ENCODE results near the gene COPG1. TPM values are rescaled to one million over a fixed set of nuclear protein-coding genes. Genes with fewer than 3 reads are reported as not detected.
"Not testable (repeated sequence)": the region's sequence is repeated elsewhere in the genome, so short reads cannot be mapped to it uniquely, and the experiment has no call there.

The COPG1 gene
- total RNA-seq, 5 donors from 2014 or later (not counting 1 experiment from before 2014, with no cell fraction given), result 96.0 to 139 (median 116) TPM

GRCh38 chr3:129245641-129246306 is 3.6 kb upstream of the COPG1 start:
- H3K27ac ChIP-seq (ENCODE audit: low read length); H3K36me3 Mint-ChIP-seq; H3K9me3 ChIP-seq; H3K4me3 ChIP-seq (ENCODE audit: control insufficient read depth in 1 of 2, extremely low read depth in 1 of 2, low read length in 1 of 2); H3K36me3 ChIP-seq (ENCODE audit: control insufficient read depth in 2 of 2, extremely low read depth in 1 of 2, insufficient read depth in 1 of 2, low read length in 1 of 2); H3K4me3 Mint-ChIP-seq; H3K9me3 Mint-ChIP-seq; H3K27me3 Mint-ChIP-seq; H3K27me3 ChIP-seq (replicated peaks in 1 of 2; ENCODE audit: control insufficient read depth in 2 of 2, extremely low read depth in 1 of 2, insufficient read depth in 2 of 2, low read length in 1 of 2): not testable (repeated sequence)
- Mint-ChIP-seq H3K4me1 (peaks cover 32 to 36% (median 32%) of the 10 kb centered on the region in 3 donors), H3K27ac (peak overlapping the region in 1 of 2 donors; percentile 28)
- H3K4me1 ChIP-seq (ENCODE audit: control insufficient read depth in 1 of 2, extremely low read depth in 1 of 2, insufficient read depth in 2 of 2, low read length in 2 of 2), result peaks cover 9 to 30% of the 10 kb centered on the region in 2 experiments
- POLR2A ChIA-PET, result interaction anchor here (0.6 kb wide), 3 partner anchors 14 to 493 kb away, joined by 4 to 6 read pairs (median 5); no protein-coding TSS in a partner anchor
- CTCF ChIA-PET, result interaction anchor here (0.6 to 5.2 kb wide), 26 partner anchors 8 to 371 kb away, joined by 3 to 75 read pairs (median 4); a partner anchor contains a TSS
- 0% methylated on average over 3 of the region's 11 CpGs for WGBS (ENCODE audit: insufficient coverage)
- ATAC-seq (replicated peaks in 1 of 4) (peak; percentile 61 to 75 (median 68)), DNase-seq (peak; percentile 29 to 83 (median 59))

- Histone ChIP-seq H3K36me3 (ENCODE audit: control insufficient read depth in 2 of 2, extremely low read depth in 1 of 2, insufficient read depth in 1 of 2, low read length in 1 of 2) (peaks cover 0 to 2% of the 10 kb centered on the region in 2 donors), H3K9me3 (no peaks in the 10 kb centered on the region), H3K27ac (ENCODE audit: low read length) (no peak overlapping the region), H3K4me1 (ENCODE audit: control insufficient read depth in 1 of 2, extremely low read depth in 1 of 2, insufficient read depth in 2 of 2, low read length in 2 of 2) (peaks cover 9 to 35% of the 10 kb centered on the region in 2 experiments), H3K4me3 (ENCODE audit: control insufficient read depth in 1 of 2, extremely low read depth in 1 of 2, low read length in 1 of 2) (no peak overlapping the region), H3K27me3 (replicated peaks in 1 of 2; ENCODE audit: control insufficient read depth in 2 of 2, extremely low read depth in 1 of 2, insufficient read depth in 2 of 2, low read length in 1 of 2) (no peaks in the 10 kb centered on the region)
- no peaks in the 10 kb centered on the region for H3K9me3 Mint-ChIP-seq
- ChIA-PET CTCF (interaction anchor here (0.6 to 5.2 kb wide), 17 partner anchors 45 to 1876 kb away, joined by 3 to 75 read pairs (median 5); a partner anchor contains a TSS), POLR2A (interaction anchor here in 1 of 2 donors (0.6 kb wide), 1 partner anchor 33 kb away, joined by 5 read pairs; no protein-coding TSS in a partner anchor)
- ATAC-seq (replicated peaks in 1 of 4) (no peak), DNase-seq (no peak)
- peaks cover 3% of the 10 kb centered on the region for H3K36me3 Mint-ChIP-seq
- H3K4me1 Mint-ChIP-seq, result peaks cover 37 to 38% (median 37%) of the 10 kb centered on the region in 3 donors
- no peaks in the 10 kb centered on the region for H3K27me3 Mint-ChIP-seq
- no peak overlapping the region for H3K4me3 Mint-ChIP-seq
- H3K27ac Mint-ChIP-seq, result no peak overlapping the region
These were observed 2.8 kb upstream of the COPG1 start for GRCh38 chr3:129246636-129247035.

- peak overlapping the region; percentile 50 for H3K27ac ChIP-seq (ENCODE audit: low read length)
- WGBS (ENCODE audit: insufficient coverage), result 76% methylated on average over 15 of the region's 21 CpGs
These were observed 973 bp upstream of the COPG1 start for GRCh38 chr3:129248286-129248979.

GRCh38 chr3:129252748-129253147 is 3.3 kb downstream of the COPG1 start:
- Histone ChIP-seq H3K36me3 (ENCODE audit: control insufficient read depth in 2 of 2, extremely low read depth in 1 of 2, insufficient read depth in 1 of 2, low read length in 1 of 2) (peaks cover 17 to 61% of the 10 kb centered on the region in 2 donors), H3K27ac (ENCODE audit: low read length) (no peak overlapping the region), H3K4me1 (ENCODE audit: control insufficient read depth in 1 of 2, extremely low read depth in 1 of 2, insufficient read depth in 2 of 2, low read length in 2 of 2) (peaks cover 9 to 35% of the 10 kb centered on the region in 2 experiments), H3K9me3 (no peaks in the 10 kb centered on the region), H3K4me3 (ENCODE audit: control insufficient read depth in 1 of 2, extremely low read depth in 1 of 2, low read length in 1 of 2) (no peak overlapping the region), H3K27me3 (replicated peaks in 1 of 2; ENCODE audit: control insufficient read depth in 2 of 2, extremely low read depth in 1 of 2, insufficient read depth in 2 of 2, low read length in 1 of 2) (no peaks in the 10 kb centered on the region)
- no CpG with 5 or more reads among the region's 4 CpGs for WGBS (ENCODE audit: insufficient coverage)
- no peak overlapping the region for H3K4me3 Mint-ChIP-seq
- POLR2A ChIA-PET, result no interaction called here
- H3K27me3 Mint-ChIP-seq, result no peaks in the 10 kb centered on the region
- no peaks in the 10 kb centered on the region for H3K9me3 Mint-ChIP-seq
- CTCF ChIA-PET, result interaction anchor here (0.6 to 1.1 kb wide), 6 partner anchors 74 to 284 kb away, joined by 3 read pairs; no protein-coding TSS in a partner anchor
- ATAC-seq (replicated peaks in 1 of 4) (no peak), DNase-seq (no peak)
- peaks cover 40 to 48% (median 47%) of the 10 kb centered on the region in 3 donors for H3K4me1 Mint-ChIP-seq
- H3K27ac Mint-ChIP-seq, result no peak overlapping the region
- H3K36me3 Mint-ChIP-seq, result peaks cover 54% of the 10 kb centered on the region

More at GRCh38 chr3:129248286-129248979, 973 bp upstream of the COPG1 start:
- no peaks in the 10 kb centered on the region for H3K27me3 ChIP-seq (replicated peaks in 1 of 2; ENCODE audit: control insufficient read depth in 2 of 2, extremely low read depth in 1 of 2, insufficient read depth in 2 of 2, low read length in 1 of 2)
- DNase-seq (no peak), ATAC-seq (replicated peaks in 1 of 4) (no peak)
- Mint-ChIP-seq H3K4me1 (peaks cover 47 to 53% (median 49%) of the 10 kb centered on the region in 3 donors), H3K36me3 (peaks cover 18% of the 10 kb centered on the region), H3K27ac (peak overlapping the region; percentile 92 to 95), H3K27me3 (no peaks in the 10 kb centered on the region), H3K9me3 (no peaks in the 10 kb centered on the region), H3K4me3 (peak overlapping the region; percentile 89 to 93 (median 92))
- CTCF ChIA-PET, result interaction anchor here (0.7 to 5.0 kb wide), 6 partner anchors 196 to 373 kb away, joined by 3 to 59 read pairs (median 10); no protein-coding TSS in a partner anchor
- POLR2A ChIA-PET, result no interaction called here
- H3K36me3 ChIP-seq (ENCODE audit: control insufficient read depth in 2 of 2, extremely low read depth in 1 of 2, insufficient read depth in 1 of 2, low read length in 1 of 2), result peaks cover 6 to 19% of the 10 kb centered on the region in 2 donors
- no peaks in the 10 kb centered on the region for H3K9me3 ChIP-seq
- H3K4me1 ChIP-seq (ENCODE audit: control insufficient read depth in 1 of 2, extremely low read depth in 1 of 2, insufficient read depth in 2 of 2, low read length in 2 of 2), result peaks cover 9 to 41% of the 10 kb centered on the region in 2 experiments
- H3K4me3 ChIP-seq (ENCODE audit: control insufficient read depth in 1 of 2, extremely low read depth in 1 of 2, low read length in 1 of 2), result peak overlapping the region; percentile 65 to 94

GRCh38 chr3:129254536-129255230 is 5.3 kb downstream of the COPG1 start:
- no peak overlapping the region for H3K4me3 ChIP-seq (ENCODE audit: control insufficient read depth in 1 of 2, extremely low read depth in 1 of 2, low read length in 1 of 2)
- WGBS (ENCODE audit: insufficient coverage), result 92% methylated on average over 5 of the region's 12 CpGs
- no peaks in the 10 kb centered on the region for H3K27me3 ChIP-seq (replicated peaks in 1 of 2; ENCODE audit: control insufficient read depth in 2 of 2, extremely low read depth in 1 of 2, insufficient read depth in 2 of 2, low read length in 1 of 2)
- H3K4me1 ChIP-seq (ENCODE audit: control insufficient read depth in 1 of 2, extremely low read depth in 1 of 2, insufficient read depth in 2 of 2, low read length in 2 of 2), result peaks cover 7 to 23% of the 10 kb centered on the region in 2 experiments
- no peaks in the 10 kb centered on the region for H3K9me3 ChIP-seq
- Mint-ChIP-seq H3K27ac (no peak overlapping the region), H3K27me3 (no peaks in the 10 kb centered on the region), H3K9me3 (no peaks in the 10 kb centered on the region), H3K36me3 (peaks cover 68% of the 10 kb centered on the region), H3K4me1 (peaks cover 26 to 29% (median 28%) of the 10 kb centered on the region in 3 donors), H3K4me3 (no peak overlapping the region)
- ATAC-seq (replicated peaks in 1 of 4) (no peak), DNase-seq (no peak)
- H3K27ac ChIP-seq (ENCODE audit: low read length), result no peak overlapping the region
- ChIA-PET CTCF (interaction anchor here (0.6 to 0.7 kb wide), 2 partner anchors 282 to 684 kb away, joined by 4 to 6 read pairs; no protein-coding TSS in a partner anchor), POLR2A (interaction anchor here (0.7 kb wide), 2 partner anchors 48 to 142 kb away, joined by 3 to 5 read pairs; no protein-coding TSS in a partner anchor)
- peaks cover 22 to 75% of the 10 kb centered on the region in 2 donors for H3K36me3 ChIP-seq (ENCODE audit: control insufficient read depth in 2 of 2, extremely low read depth in 1 of 2, insufficient read depth in 1 of 2, low read length in 1 of 2)

- no peak overlapping the region for H3K27ac ChIP-seq (ENCODE audit: low read length)
- WGBS (ENCODE audit: insufficient coverage), result 95% methylated on average over 3 of the region's 6 CpGs
These were observed 6.9 kb downstream of the COPG1 start for GRCh38 chr3:129256270-129256669.

More at GRCh38 chr3:129256270-129256669, 6.9 kb downstream of the COPG1 start:
- H3K9me3 Mint-ChIP-seq, result no peaks in the 10 kb centered on the region
- H3K27me3 ChIP-seq (replicated peaks in 1 of 2; ENCODE audit: control insufficient read depth in 2 of 2, extremely low read depth in 1 of 2, insufficient read depth in 2 of 2, low read length in 1 of 2), result no peaks in the 10 kb centered on the region
- ChIA-PET CTCF (no interaction called here), POLR2A (interaction anchor here in 1 of 2 donors (0.6 kb wide), 1 partner anchor 319 kb away, joined by 4 read pairs; no protein-coding TSS in a partner anchor)
- DNase-seq (no peak), ATAC-seq (replicated peaks in 1 of 4) (no peak)
- H3K27ac Mint-ChIP-seq, result no peak overlapping the region
- no peaks in the 10 kb centered on the region for H3K9me3 ChIP-seq
- H3K36me3 ChIP-seq (ENCODE audit: control insufficient read depth in 2 of 2, extremely low read depth in 1 of 2, insufficient read depth in 1 of 2, low read length in 1 of 2), result peaks cover 32 to 90% of the 10 kb centered on the region in 2 donors
- no peak overlapping the region for H3K4me3 ChIP-seq (ENCODE audit: control insufficient read depth in 1 of 2, extremely low read depth in 1 of 2, low read length in 1 of 2)
- H3K4me1 ChIP-seq (ENCODE audit: control insufficient read depth in 1 of 2, extremely low read depth in 1 of 2, insufficient read depth in 2 of 2, low read length in 2 of 2), result peaks cover 0 to 12% of the 10 kb centered on the region in 2 experiments
- H3K4me3 Mint-ChIP-seq, result no peak overlapping the region
- peaks cover 13 to 25% (median 15%) of the 10 kb centered on the region in 3 donors for H3K4me1 Mint-ChIP-seq
- no peaks in the 10 kb centered on the region for H3K27me3 Mint-ChIP-seq
- peaks cover 75% of the 10 kb centered on the region for H3K36me3 Mint-ChIP-seq

Measured in T-cell (primary cell).